Adrenal gland (tissue), 5 donors: Measurements from ENCODE around the gene CACNA1E.

Source experiments
- CTCF ChIP-seq, 6 experiments: fragments of 450-650 bp in 4 of 6; fragments of 200-600 bp in 2 of 6; sonication (generic) in 1 of 6; IDR thresholded peaks; 1 replicate in 5 of 6; 2 replicates in 1 of 6; pipeline versions ENCODE4 v1.5.1 to v1.8.0; 2016 to 2021; ENCODE audit warnings: antibody characterized with exemption in 6 of 6, mild to moderate bottlenecking in 2 of 6, moderate library complexity in 1 of 6
- POLR2A ChIP-seq, 2 donors: fragments of 450-650 bp; IDR thresholded peaks; one replicate each; pipeline ENCODE4 v1.6.1; 2017; ENCODE audit warnings: antibody characterized with exemption in 2 of 2, mild to moderate bottlenecking in 2 of 2, moderate library complexity in 1 of 2
- donor health status: DM: no; HTN: no; CAD: no.

GRCh38 chr1:181804989-181805388 is 321.7 kb downstream of the CACNA1E start:
- TF ChIP-seq POLR2A (IDR thresholded peaks at IDR 0.05) = no peak
- TF ChIP-seq CTCF (IDR thresholded peaks at IDR 0.05) = no peak
